ENCODE measurements around the gene PDCD11. TPM values are rescaled to one million over a fixed set of nuclear protein-coding genes. Genes with fewer than 3 reads are reported as not detected.

Gene PDCD11
- total RNA-seq, 4 donors from 2014 or later, result 14.3 to 21.7 (median 17.6) TPM

DNA sequence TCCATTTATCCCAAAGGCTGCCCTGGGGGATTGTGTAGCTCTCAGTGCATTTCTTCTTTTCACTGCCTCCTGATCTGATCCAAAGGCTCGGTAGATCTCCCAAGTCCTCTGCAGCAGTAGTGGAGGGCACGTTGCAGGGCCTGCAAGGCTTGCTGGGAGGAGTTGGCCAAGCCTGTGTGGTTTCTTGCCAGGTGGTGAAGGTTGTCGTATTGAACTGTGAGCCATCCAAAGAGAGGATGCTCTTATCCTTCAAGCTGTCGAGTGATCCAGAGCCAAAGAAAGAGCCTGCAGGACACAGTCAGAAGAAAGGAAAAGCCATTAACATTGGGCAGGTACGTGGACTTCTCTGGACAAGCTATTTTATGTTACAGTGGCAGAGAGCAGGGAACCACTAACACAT is 21.2 kb downstream of the PDCD11 start:
- no peaks in the 10 kb centered on the region for H3K4me1 ChIP-seq
- no peak overlapping the region for H3K27ac ChIP-seq
- ATAC-seq, result no peak
- no peaks in the 10 kb centered on the region for H3K9me3 ChIP-seq
- WGBS, 2 donors (ENCODE audit: low coverage in 1 of 2), result 69 to 73% methylated on average over 3 to 5 of the region's 5 CpGs
- H3K36me3 ChIP-seq, result peaks cover 0 to 100% of the 10 kb centered on the region in 2 donors
- no peak overlapping the region for H3K4me3 ChIP-seq
- TF ChIP-seq EP300 (IDR thresholded peaks at IDR 0.05), result no peak
- no peak for TF ChIP-seq POLR2AphosphoS5 (IDR thresholded peaks at IDR 0.05)
- TF ChIP-seq, protein P1, sequence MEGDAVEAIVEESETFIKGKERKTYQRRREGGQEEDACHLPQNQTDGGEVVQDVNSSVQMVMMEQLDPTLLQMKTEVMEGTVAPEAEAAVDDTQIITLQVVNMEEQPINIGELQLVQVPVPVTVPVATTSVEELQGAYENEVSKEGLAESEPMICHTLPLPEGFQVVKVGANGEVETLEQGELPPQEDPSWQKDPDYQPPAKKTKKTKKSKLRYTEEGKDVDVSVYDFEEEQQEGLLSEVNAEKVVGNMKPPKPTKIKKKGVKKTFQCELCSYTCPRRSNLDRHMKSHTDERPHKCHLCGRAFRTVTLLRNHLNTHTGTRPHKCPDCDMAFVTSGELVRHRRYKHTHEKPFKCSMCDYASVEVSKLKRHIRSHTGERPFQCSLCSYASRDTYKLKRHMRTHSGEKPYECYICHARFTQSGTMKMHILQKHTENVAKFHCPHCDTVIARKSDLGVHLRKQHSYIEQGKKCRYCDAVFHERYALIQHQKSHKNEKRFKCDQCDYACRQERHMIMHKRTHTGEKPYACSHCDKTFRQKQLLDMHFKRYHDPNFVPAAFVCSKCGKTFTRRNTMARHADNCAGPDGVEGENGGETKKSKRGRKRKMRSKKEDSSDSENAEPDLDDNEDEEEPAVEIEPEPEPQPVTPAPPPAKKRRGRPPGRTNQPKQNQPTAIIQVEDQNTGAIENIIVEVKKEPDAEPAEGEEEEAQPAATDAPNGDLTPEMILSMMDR (IDR thresholded peaks at IDR 0.05), result no peak
- no peak for TF ChIP-seq POLR2A (IDR thresholded peaks at IDR 0.05)
- H3K27me3 ChIP-seq, result no peaks in the 10 kb centered on the region

DNA sequence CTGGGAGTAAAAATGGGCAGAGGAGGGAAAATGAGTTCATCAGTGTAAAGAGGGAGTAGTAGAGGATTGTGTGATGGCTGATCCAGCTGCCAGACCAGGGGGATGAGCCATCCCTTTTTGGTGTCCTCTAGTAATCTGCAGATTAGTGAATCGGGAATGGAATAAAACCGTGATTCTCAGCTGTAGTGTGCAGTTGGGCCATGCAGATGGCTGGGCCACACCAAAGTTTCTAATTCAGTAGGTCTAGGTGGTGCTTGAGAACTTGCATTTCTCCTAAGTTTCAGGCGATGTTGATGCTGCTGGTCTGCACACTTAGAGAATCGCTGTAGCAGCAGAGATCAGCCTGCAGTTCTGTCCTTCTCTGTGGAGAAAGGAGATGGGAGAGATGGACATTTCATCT is 22.7 kb downstream of the PDCD11 start:
- peaks cover 0 to 100% of the 10 kb centered on the region in 2 donors for H3K36me3 ChIP-seq
- no peak for ATAC-seq
- no peaks in the 10 kb centered on the region for H3K27me3 ChIP-seq
- 87 to 89% methylated on average over 3 to 4 of the region's 4 CpGs for WGBS, 2 donors (ENCODE audit: low coverage in 1 of 2)
- H3K27ac ChIP-seq, result no peak overlapping the region
- TF ChIP-seq EP300 (IDR thresholded peaks at IDR 0.05) (no peak), POLR2AphosphoS5 (IDR thresholded peaks at IDR 0.05) (no peak), POLR2A (IDR thresholded peaks at IDR 0.05) (no peak)
- TF ChIP-seq, protein P1 (IDR thresholded peaks at IDR 0.05), result no peak
- no peaks in the 10 kb centered on the region for H3K9me3 ChIP-seq
- no peak overlapping the region for H3K4me3 ChIP-seq
- no peaks in the 10 kb centered on the region for H3K4me1 ChIP-seq

DNA sequence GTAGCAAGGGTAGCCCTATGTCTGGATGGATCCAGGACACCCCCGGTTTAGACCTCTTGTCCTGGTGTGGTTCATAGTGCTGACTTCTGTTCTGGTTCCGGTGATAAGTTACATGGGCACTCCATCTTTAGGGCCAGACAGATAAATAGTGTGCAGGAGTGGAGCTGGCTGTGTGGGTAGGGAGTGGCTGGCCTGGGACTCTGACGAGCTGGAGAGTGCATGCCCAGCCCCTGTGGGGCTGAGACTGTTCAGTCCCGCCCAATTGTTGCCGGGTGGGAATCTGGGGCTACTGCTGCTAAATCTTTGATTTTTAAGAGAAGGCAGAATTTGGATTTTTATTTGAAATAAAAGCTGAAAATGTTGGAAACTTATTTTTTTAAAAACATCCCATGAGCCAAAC is 27.3 kb downstream of the PDCD11 start:
- Histone ChIP-seq H3K4me1 (no peaks in the 10 kb centered on the region), H3K4me3 (no peak overlapping the region), H3K27me3 (no peaks in the 10 kb centered on the region), H3K36me3 (peaks cover 0 to 99% of the 10 kb centered on the region in 2 donors), H3K27ac (no peak overlapping the region), H3K9me3 (no peaks in the 10 kb centered on the region)
- WGBS, 2 donors (ENCODE audit: low coverage in 1 of 2), result 76 to 100% methylated on average over 1 to 4 of the region's 5 CpGs
- ATAC-seq, result no peak
- TF ChIP-seq POLR2AphosphoS5 (IDR thresholded peaks at IDR 0.05), result no peak
- no peak for TF ChIP-seq POLR2A (IDR thresholded peaks at IDR 0.05)
- no peak for TF ChIP-seq EP300 (IDR thresholded peaks at IDR 0.05)
- TF ChIP-seq, protein P1 (IDR thresholded peaks at IDR 0.05), result no peak

DNA sequence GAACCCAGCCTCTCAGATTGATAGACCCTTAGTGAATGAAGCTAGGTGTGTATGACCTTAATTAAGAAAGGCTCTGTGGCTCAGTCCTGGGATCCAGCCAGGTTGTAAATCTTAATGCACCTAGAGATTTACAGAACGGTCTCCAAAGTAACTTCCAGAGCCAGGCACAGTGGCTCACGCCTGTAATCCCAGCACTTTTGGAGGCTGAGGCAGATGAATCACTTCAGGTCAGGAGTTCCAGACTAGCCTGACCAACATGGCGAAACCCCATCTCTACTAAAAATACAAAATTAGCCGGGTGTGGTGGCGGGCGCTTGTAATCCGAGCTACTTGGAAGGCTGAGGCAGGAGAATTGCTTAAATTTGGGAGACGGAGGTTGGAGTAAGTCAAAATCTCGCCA is 31.4 kb downstream of the PDCD11 start:
- no peak for ATAC-seq
- peaks cover 0 to 6% (median 0%) of the 10 kb centered on the region in 3 donors for H3K4me1 ChIP-seq
- H3K9me3 ChIP-seq, result no peaks in the 10 kb centered on the region
- no peak overlapping the region for H3K27ac ChIP-seq
- WGBS, 2 donors (ENCODE audit: low coverage in 1 of 2), result 65 to 95% methylated on average over 4 to 8 of the region's 9 CpGs
- H3K4me3 ChIP-seq, result no peak overlapping the region
- no peaks in the 10 kb centered on the region for H3K27me3 ChIP-seq
- TF ChIP-seq POLR2AphosphoS5 (IDR thresholded peaks at IDR 0.05), result no peak
- TF ChIP-seq, protein P1 (IDR thresholded peaks at IDR 0.05), result no peak
- no peak for TF ChIP-seq EP300 (IDR thresholded peaks at IDR 0.05)
- TF ChIP-seq POLR2A (IDR thresholded peaks at IDR 0.05), result no peak
- H3K36me3 ChIP-seq, result peaks cover 0 to 92% of the 10 kb centered on the region in 2 donors

DNA sequence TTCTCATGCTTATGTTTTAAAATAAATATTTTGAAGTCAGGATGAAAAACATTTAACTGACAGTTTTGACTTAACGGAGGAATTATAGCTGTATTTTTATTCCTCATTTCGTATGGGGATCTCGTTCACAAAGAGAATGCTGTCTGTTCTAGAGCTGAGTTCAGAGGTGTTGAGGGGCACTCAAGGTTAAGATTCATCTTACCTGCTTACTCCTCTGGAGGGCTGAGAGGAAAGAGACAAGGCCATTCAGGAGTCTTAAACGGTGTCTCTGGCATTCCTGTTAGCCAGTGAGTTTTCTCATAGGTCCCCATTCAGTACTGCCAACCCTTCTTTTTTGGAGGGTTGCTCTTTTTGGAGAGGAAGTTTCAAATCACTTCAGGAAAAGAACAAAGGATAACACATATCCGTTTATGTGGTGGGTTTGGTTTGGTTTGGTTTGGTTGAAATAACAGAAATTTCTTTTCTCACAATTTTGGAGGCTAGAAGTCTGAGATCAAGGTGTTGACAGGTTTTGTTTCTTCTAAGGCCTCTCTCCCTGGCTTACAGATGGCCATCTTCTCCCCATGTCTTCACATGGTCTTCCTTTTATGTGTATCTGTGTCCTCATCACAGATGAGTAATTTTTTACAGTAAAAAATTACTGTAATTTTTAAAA is 32.7 kb downstream of the PDCD11 start:
- TF ChIP-seq, protein P1 (IDR thresholded peaks at IDR 0.05), result no peak
- TF ChIP-seq POLR2AphosphoS5 (IDR thresholded peaks at IDR 0.05) (no peak), POLR2A (IDR thresholded peaks at IDR 0.05) (no peak), EP300 (IDR thresholded peaks at IDR 0.05) (no peak)
- no peak overlapping the region for H3K27ac ChIP-seq
- H3K4me3 ChIP-seq, result no peak overlapping the region
- WGBS, 2 donors (ENCODE audit: low coverage in 1 of 2), result 62% methylated on average over 5 of the region's 5 CpGs
- ATAC-seq, result no peak
- H3K27me3 ChIP-seq, result no peaks in the 10 kb centered on the region
- H3K4me1 ChIP-seq, result peaks cover 0 to 6% (median 0%) of the 10 kb centered on the region in 3 donors
- peaks cover 0 to 92% of the 10 kb centered on the region in 2 donors for H3K36me3 ChIP-seq
- H3K9me3 ChIP-seq, result no peaks in the 10 kb centered on the region
